Natural killer cell treated with Interleukin-12 subunit alpha and Interleukin-12 subunit beta and Interleukin-15 and Interleukin-18, amount 100 ng/mL, for 72 hours (primary cell): ENCODE measurements around the gene CAMK2N2. TPM values are rescaled to one million over a fixed set of nuclear protein-coding genes. Genes with fewer than 3 reads are reported as not detected.

ENCODE experiments used
- ATAC-seq, 2 donors: fragments of 150-1000 bp; cut with Tn5 transposase in 1 of 2; sonication (Bioruptor Pico), chemical (Tn5 transposase) in 1 of 2; 2 replicates each; pipeline ENCODE4 v1.10.0; 2021
- DNase-seq: peaks from one replicate; pipeline ENCODE4 v3.0.0; 2022; ENCODE audit warnings: low spot score
- H3K27ac Mint-ChIP-seq, 2 donors: 1 replicate in 1 of 2; 2 replicates in 1 of 2; pipeline ENCODE4 v1.8.0; 2022; ENCODE audit warnings: mixed read lengths in 2 of 2, mild to moderate bottlenecking in 1 of 2, moderate library complexity in 1 of 2
- H3K27me3 Mint-ChIP-seq, 2 donors: 1 replicate in 1 of 2; 2 replicates in 1 of 2; pipeline ENCODE4 v1.8.0; 2022; ENCODE audit warnings: mixed read lengths in 2 of 2
- H3K36me3 Mint-ChIP-seq: one replicate; pipeline ENCODE4 v1.8.0; 2022; ENCODE audit warnings: mixed read lengths
- H3K4me1 Mint-ChIP-seq, 2 donors: 1 replicate in 1 of 2; 2 replicates in 1 of 2; pipeline ENCODE4 v1.8.0; 2022; ENCODE audit warnings: low read depth in 2 of 2, mixed read lengths in 2 of 2, mild to moderate bottlenecking in 1 of 2
- H3K4me3 Mint-ChIP-seq: one replicate; pipeline ENCODE4 v1.8.0; 2022; ENCODE audit warnings: mixed read lengths
- H3K9me3 Mint-ChIP-seq: 2 replicates; pipeline ENCODE4 v1.8.0; 2022; ENCODE audit warnings: mixed read lengths
- total RNA-seq, 2 donors: library from RNA; stranded (reverse); gene quantifications; one replicate each; pipeline ENCODE4 v1.2.3, GENCODE V29; 2022

The CAMK2N2 gene
- total RNA-seq, 2 donors from 2014 or later: 0.53 to 1.2 TPM

GRCh38 chr3:184259878-184260723 lies 1.3 kb downstream of the CAMK2N2 start:
- peaks cover 19 to 26% of the 10 kb centered on the region in 2 donors for H3K4me1 Mint-ChIP-seq
- H3K27me3 Mint-ChIP-seq: peaks cover 0 to 10% of the 10 kb centered on the region in 2 donors
- peak overlapping the region; percentile 47 to 76 for H3K27ac Mint-ChIP-seq
- no peaks in the 10 kb centered on the region for H3K9me3 Mint-ChIP-seq
- no peaks in the 10 kb centered on the region for H3K36me3 Mint-ChIP-seq
- peak overlapping the region; percentile 89 for H3K4me3 Mint-ChIP-seq
- ATAC-seq (peak; percentile 54 to 67), DNase-seq (no peak)

- Mint-ChIP-seq H3K4me3 (peak overlapping the region; percentile 57), H3K27ac (no peak overlapping the region), H3K9me3 (no peaks in the 10 kb centered on the region), H3K4me1 (peaks cover 19 to 26% of the 10 kb centered on the region in 2 donors), H3K27me3 (peaks cover 0 to 10% of the 10 kb centered on the region in 2 donors), H3K36me3 (no peaks in the 10 kb centered on the region)
- ATAC-seq: no peak
- no peak for DNase-seq
Measured at GRCh38 chr3:184259396-184259877, 1.9 kb downstream of the CAMK2N2 start.

- Mint-ChIP-seq H3K27ac (no peak overlapping the region), H3K4me1 (peaks cover 19 to 26% of the 10 kb centered on the region in 2 donors), H3K27me3 (peaks cover 0 to 10% of the 10 kb centered on the region in 2 donors), H3K36me3 (no peaks in the 10 kb centered on the region), H3K4me3 (peak overlapping the region; percentile 57), H3K9me3 (no peaks in the 10 kb centered on the region)
- ATAC-seq: no peak
- no peak for DNase-seq
Measured at GRCh38 chr3:184258926-184259325, 2.4 kb downstream of the CAMK2N2 start.

GRCh38 chr3:184257083-184257915 lies 4.1 kb downstream of the CAMK2N2 start:
- Mint-ChIP-seq H3K9me3 (no peaks in the 10 kb centered on the region), H3K36me3 (no peaks in the 10 kb centered on the region), H3K4me1 (peaks cover 18 to 21% of the 10 kb centered on the region in 2 donors), H3K27ac (no peak overlapping the region), H3K4me3 (no peak overlapping the region), H3K27me3 (peaks cover 0 to 10% of the 10 kb centered on the region in 2 donors)
- ATAC-seq (no peak), DNase-seq (no peak)

- ATAC-seq (no peak), DNase-seq (no peak)
- Mint-ChIP-seq H3K4me3 (no peak overlapping the region), H3K27ac (no peak overlapping the region), H3K36me3 (no peaks in the 10 kb centered on the region), H3K4me1 (peaks cover 9 to 13% of the 10 kb centered on the region in 2 donors), H3K9me3 (no peaks in the 10 kb centered on the region), H3K27me3 (peaks cover 0 to 8% of the 10 kb centered on the region in 2 donors)
Measured at GRCh38 chr3:184255291-184256039, 5.9 kb downstream of the CAMK2N2 start.

GRCh38 chr3:184250167-184250828 lies 11.1 kb downstream of the CAMK2N2 start:
- Mint-ChIP-seq H3K9me3 (no peaks in the 10 kb centered on the region), H3K4me3 (peak overlapping the region; percentile 98), H3K36me3 (peaks cover 5% of the 10 kb centered on the region), H3K27ac (peak overlapping the region; percentile 98 to 100), H3K4me1 (peaks cover 14 to 20% of the 10 kb centered on the region in 2 donors), H3K27me3 (no peaks in the 10 kb centered on the region)
- DNase-seq (peak; percentile 93), ATAC-seq (peak; percentile 75 to 78)

- H3K36me3 Mint-ChIP-seq: peaks cover 11% of the 10 kb centered on the region
- H3K9me3 Mint-ChIP-seq: no peaks in the 10 kb centered on the region
- H3K27me3 Mint-ChIP-seq: no peaks in the 10 kb centered on the region
- ATAC-seq (peak; percentile 96 to 97), DNase-seq (peak; percentile 98)
- peak within 1 kb of the TSS; percentile 98 for H3K4me3 Mint-ChIP-seq
- peaks cover 14 to 25% of the 10 kb centered on the region in 2 donors for H3K4me1 Mint-ChIP-seq
- H3K27ac Mint-ChIP-seq: peak within 1 kb of the TSS; percentile 98 to 100
Measured at GRCh38 chr3:184249412-184250166, 11.8 kb downstream of the CAMK2N2 start, which contains the start of gene EEF1AKMT4. EEF1AKMT4 (plus strand) TSS chr3:184249672; CDS start chr3:184249695, 23 bp downstream.

- ATAC-seq: peak; percentile 78 to 83
- Mint-ChIP-seq H3K27ac (peak within 1 kb of the TSS; percentile 98 to 100), H3K27me3 (no peaks in the 10 kb centered on the region), H3K4me3 (peak within 1 kb of the TSS; percentile 98), H3K9me3 (no peaks in the 10 kb centered on the region), H3K4me1 (peaks cover 14 to 25% of the 10 kb centered on the region in 2 donors), H3K36me3 (peaks cover 14% of the 10 kb centered on the region)
- peak; percentile 90 for DNase-seq
Measured at GRCh38 chr3:184248454-184249411, 12.6 kb downstream of the CAMK2N2 start, which contains the start of gene ALG3. ALG3 (minus strand) TSS chr3:184248962; CDS start chr3:184248940, 22 bp downstream.

GRCh38 chr3:184242297-184242685 lies 19.1 kb downstream of the CAMK2N2 start:
- no peaks in the 10 kb centered on the region for H3K9me3 Mint-ChIP-seq
- H3K27ac Mint-ChIP-seq: no peak overlapping the region
- H3K27me3 Mint-ChIP-seq: no peaks in the 10 kb centered on the region
- peaks cover 4 to 12% of the 10 kb centered on the region in 2 donors for H3K4me1 Mint-ChIP-seq
- peaks cover 21% of the 10 kb centered on the region for H3K36me3 Mint-ChIP-seq
- no peak for DNase-seq
- H3K4me3 Mint-ChIP-seq: no peak overlapping the region
- no peak for ATAC-seq

- H3K36me3 Mint-ChIP-seq: peaks cover 21% of the 10 kb centered on the region
- H3K4me3 Mint-ChIP-seq: no peak overlapping the region
- no peak overlapping the region for H3K27ac Mint-ChIP-seq
- no peaks in the 10 kb centered on the region for H3K9me3 Mint-ChIP-seq
- H3K27me3 Mint-ChIP-seq: no peaks in the 10 kb centered on the region
- DNase-seq: no peak
- peaks cover 4 to 12% of the 10 kb centered on the region in 2 donors for H3K4me1 Mint-ChIP-seq
- peak in 1 of 2 donors; percentile 6 for ATAC-seq
Measured at GRCh38 chr3:184241447-184242296, 19.7 kb downstream of the CAMK2N2 start.

GRCh38 chr3:184241141-184241446 lies 20.3 kb downstream of the CAMK2N2 start:
- Mint-ChIP-seq H3K27ac (no peak overlapping the region), H3K27me3 (no peaks in the 10 kb centered on the region), H3K36me3 (peaks cover 19% of the 10 kb centered on the region), H3K9me3 (no peaks in the 10 kb centered on the region), H3K4me3 (no peak overlapping the region), H3K4me1 (peaks cover 3 to 11% of the 10 kb centered on the region in 2 donors)
- DNase-seq (no peak), ATAC-seq (no peak)
